Embryonic facial prominence (tissue), 1 donor: ENCODE measurements around the gene TMEM43.

Experiments used
- DNase-seq: peaks from one replicate; pipeline ENCODE4 v3.0.0-alpha.2; 2016; ENCODE audit errors: extremely low spot score

Gene TMEM43

DNA sequence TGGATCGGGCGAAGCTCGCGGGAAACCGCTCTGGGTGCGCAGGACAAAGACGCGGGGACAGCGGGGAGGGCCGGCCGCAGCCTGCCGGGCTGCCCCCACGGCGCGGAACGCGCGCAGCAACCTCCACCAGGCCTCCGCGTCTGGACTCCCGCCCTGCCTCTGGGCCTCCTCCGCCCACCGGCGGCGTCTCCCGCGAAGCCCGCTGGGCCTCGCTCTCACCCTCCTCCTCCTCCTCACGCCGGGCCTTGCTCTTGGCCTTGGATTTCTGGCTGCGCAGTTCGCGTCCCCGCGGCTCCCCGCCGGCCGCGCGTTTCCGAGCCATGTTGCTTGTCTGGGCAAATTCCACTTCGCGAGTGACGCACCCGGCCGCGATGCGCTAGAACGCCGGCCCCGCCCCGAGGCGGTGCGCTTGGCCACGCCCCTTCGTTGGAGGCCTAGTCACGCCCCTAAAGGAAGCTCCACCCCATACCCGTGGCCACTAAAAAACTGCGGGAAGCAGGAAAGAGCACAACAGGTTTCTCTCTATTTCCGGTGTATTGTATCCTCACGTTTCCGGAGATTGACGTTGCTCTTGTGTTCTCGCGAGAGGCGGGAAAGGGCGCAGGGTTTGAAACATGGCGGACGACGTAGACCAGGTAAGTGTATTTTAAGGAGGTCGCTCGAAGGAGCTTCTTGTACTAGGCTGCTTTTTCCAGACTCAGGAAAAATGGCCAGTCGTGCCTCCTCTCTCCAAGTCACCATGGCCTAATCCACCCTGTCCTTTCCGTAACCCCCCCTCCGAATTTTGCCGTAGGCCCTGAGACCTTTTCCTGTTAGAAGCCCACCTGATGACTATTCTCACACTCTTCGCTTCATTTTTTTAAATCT lies 53.6 kb downstream of the TMEM43 start, which contains the start of the genes LSM3 and XPC:
Gene LSM3, plus strand, starts transcription at position 571 of the 867 bp plus-strand sequence. Its CDS starts 44 bp downstream, at position 615.
Gene XPC, minus strand, starts transcription at position 355 of the 867 bp plus-strand sequence. Its CDS starts 33 bp downstream, at position 322.
- DNase-seq: peak; percentile 99

GRCh38 chr3:14179114-14179465 lies 54.2 kb downstream of the TMEM43 start:
- DNase-seq: no peak

DNA sequence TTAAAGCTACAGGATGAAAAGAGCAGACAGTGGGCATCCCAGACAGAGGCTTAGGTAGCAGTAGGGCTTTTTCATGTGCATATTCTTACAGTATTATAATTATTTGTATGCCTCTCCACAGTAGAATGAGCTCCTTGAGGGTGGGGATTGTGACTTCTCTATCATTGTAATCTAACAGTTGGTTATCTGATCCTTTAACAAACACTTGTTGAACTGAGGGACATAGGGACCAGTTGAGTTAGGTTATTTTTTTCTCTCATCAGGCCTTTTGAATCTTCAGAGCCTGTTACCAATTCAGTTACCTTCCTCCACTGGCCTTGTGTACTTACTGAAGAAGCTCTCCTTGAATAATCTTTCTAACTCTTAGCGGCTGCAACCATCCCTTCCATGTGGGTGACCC lies 54.9 kb downstream of the TMEM43 start:
- DNase-seq: no peak

DNA sequence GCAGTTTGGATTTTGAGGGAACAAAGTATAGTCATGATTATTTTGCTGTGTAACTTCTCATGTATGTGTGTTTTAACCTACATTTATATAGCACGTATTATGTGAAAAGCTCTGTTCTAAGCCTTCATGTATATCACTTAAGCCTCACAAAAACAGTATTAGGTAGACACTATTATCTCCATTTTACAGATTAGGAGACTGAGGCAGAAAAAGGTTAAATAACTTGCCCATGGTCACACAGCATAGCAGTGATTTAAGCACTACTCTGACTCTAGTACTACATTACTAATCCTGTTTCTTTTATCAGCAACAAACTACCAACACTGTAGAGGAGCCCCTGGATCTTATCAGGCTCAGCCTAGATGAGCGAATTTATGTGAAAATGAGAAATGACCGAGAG lies 56.4 kb downstream of the TMEM43 start:
- DNase-seq: no peak

DNA sequence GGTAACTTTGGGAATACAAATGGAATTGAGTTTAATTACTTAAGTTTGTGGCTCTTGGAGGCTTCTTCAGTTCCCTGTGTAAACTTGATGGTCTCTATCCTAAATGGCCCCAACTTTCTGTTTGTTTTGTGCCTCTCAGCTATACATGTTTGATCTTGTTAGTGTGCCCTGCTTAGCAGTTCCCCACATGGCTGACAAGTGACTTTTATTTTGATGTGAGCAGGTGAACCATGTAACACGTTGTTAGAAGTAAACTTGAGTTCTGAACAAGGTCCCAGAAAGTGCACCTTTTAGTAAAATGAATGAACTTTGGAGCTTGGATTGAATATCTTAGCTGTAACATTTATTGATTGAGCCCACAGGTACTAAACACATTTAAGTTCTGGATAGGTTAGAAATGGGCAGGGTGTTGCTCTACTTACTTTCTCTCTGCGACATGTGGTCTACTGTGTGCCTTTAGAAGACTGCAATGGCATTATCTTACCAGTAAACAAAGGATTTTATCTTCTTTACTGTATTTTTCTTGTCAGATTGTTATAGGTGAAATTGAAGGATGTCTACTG lies 58.2 kb downstream of the TMEM43 start:
- DNase-seq: no peak

GRCh38 chr3:14186854-14187458 lies 62.1 kb downstream of the TMEM43 start:
- no peak for DNase-seq

- DNase-seq: no peak
These were observed 63.3 kb downstream of the TMEM43 start for GRCh38 chr3:14188041-14188754.
